Liver (tissue), 9 donors: ENCODE measurements around the gene TMEM38B. TPM values are rescaled to one million over a fixed set of nuclear protein-coding genes. Genes with fewer than 3 reads are reported as not detected.

Experiments
- DNase-seq: peaks from one replicate; pipeline ENCODE4 v3.0.0-alpha.2; 2017; ENCODE audit warnings: low spot score
- H3K27ac ChIP-seq, 2 donors: one replicate each; pipeline ENCODE4 v1.7.0; 2013; ENCODE audit warnings: inconsistent platforms in 2 of 2, low read length in 2 of 2, control low read depth in 1 of 2, low read depth in 1 of 2, mild to moderate bottlenecking in 1 of 2
- H3K27me3 ChIP-seq, 4 donors: one replicate each; pipeline versions ENCODE4 v1.6.1 to v1.7.0; 2013; ENCODE audit warnings: low read length in 3 of 4, inconsistent platforms in 1 of 4, mild to moderate bottlenecking in 1 of 4, moderate library complexity in 1 of 4; ENCODE audit not compliant: control insufficient read depth in 4 of 4, insufficient read depth in 4 of 4
- H3K36me3 ChIP-seq, 4 donors: one replicate each; pipeline versions ENCODE4 v1.6.1 to v1.7.0; 2013; ENCODE audit warnings: low read length in 3 of 4, mild to moderate bottlenecking in 3 of 4, low read depth in 1 of 4, moderate library complexity in 1 of 4; ENCODE audit not compliant: control insufficient read depth in 4 of 4, insufficient read depth in 3 of 4
- H3K4me1 ChIP-seq, 4 donors: one replicate each; pipeline versions ENCODE4 v1.6.1 to v1.7.0; 2013; ENCODE audit warnings: low read length in 3 of 4, mild to moderate bottlenecking in 3 of 4, moderate library complexity in 1 of 4; ENCODE audit not compliant: control insufficient read depth in 4 of 4, insufficient read depth in 4 of 4
- H3K4me3 ChIP-seq, 3 donors: one replicate each; pipeline versions ENCODE4 v1.6.1 to v1.7.0; 2013; ENCODE audit warnings: low read length in 3 of 3, control low read depth in 1 of 3, low read depth in 1 of 3, mild to moderate bottlenecking in 1 of 3
- H3K9ac ChIP-seq, 2 donors: one replicate each; pipeline ENCODE4 v1.7.0; 2013; ENCODE audit warnings: low read length in 2 of 2, mild to moderate bottlenecking in 2 of 2, moderate library complexity in 2 of 2, control low read depth in 1 of 2, low read depth in 1 of 2
- H3K9me3 ChIP-seq, 4 donors: one replicate each; pipeline versions ENCODE4 v1.6.1 to v1.7.0; 2013; ENCODE audit warnings: low read length in 3 of 4; ENCODE audit not compliant: control insufficient read depth in 4 of 4
- EGR1 ChIP-seq, 2 donors: IDR thresholded peaks; 2 replicates each; pipeline ENCODE4 v1.6.1; 2016 to 2018; ENCODE audit warnings: antibody characterized with exemption in 2 of 2, low read depth in 2 of 2
- FOXA1 ChIP-seq: IDR thresholded peaks from 2 replicates; pipeline ENCODE4 v1.6.1; 2016; ENCODE audit warnings: antibody characterized with exemption
- GABPA ChIP-seq, 2 donors: IDR thresholded peaks in 1 of 2; conservative IDR thresholded peaks in 1 of 2; 2 replicates each; pipeline ENCODE4 v1.6.1; 2016; ENCODE audit warnings: antibody characterized with exemption in 2 of 2, mild to moderate bottlenecking in 1 of 2, moderate library complexity in 1 of 2
- HNF4G ChIP-seq: IDR thresholded peaks from 2 replicates; pipeline ENCODE4 v1.6.1; 2016; ENCODE audit warnings: antibody characterized with exemption
- JUND ChIP-seq, 2 donors: IDR thresholded peaks; 2 replicates each; pipeline ENCODE4 v1.6.1; 2016; ENCODE audit warnings: antibody characterized with exemption in 2 of 2
- NR2F2 ChIP-seq: IDR thresholded peaks from 2 replicates; pipeline ENCODE4 v1.6.1; 2016; ENCODE audit warnings: antibody characterized with exemption
- RAD21 ChIP-seq, 2 donors: IDR thresholded peaks; 2 replicates each; pipeline ENCODE4 v1.6.1; 2016; ENCODE audit warnings: antibody characterized with exemption in 2 of 2, mild to moderate bottlenecking in 2 of 2
- RXRA ChIP-seq, 2 donors: IDR thresholded peaks; 2 replicates each; pipeline ENCODE4 v1.6.1; 2017 to 2018; ENCODE audit warnings: antibody characterized with exemption in 2 of 2, mild to moderate bottlenecking in 1 of 2
- YY1 ChIP-seq: IDR thresholded peaks from 2 replicates; pipeline ENCODE4 v1.6.1; 2016; ENCODE audit warnings: antibody characterized with exemption, mild to moderate bottlenecking
- WGBS: extraction: QIAGEN DNeasy Blood & Tissue Kit; methylation state at CpG from one replicate; pipeline ENCODE4 v1.1.7; 2013; 5-methylcytosine and 5-hydroxymethylcytosine counted together
- polyA plus RNA-seq, 2 donors: library from polyadenylated mRNA; stranded (reverse) in 1 of 2; unstranded in 1 of 2; fragments of 200-250 nt in 1 of 2; fragments of >200 nt in 1 of 2; fragmentation: Nextera tagmentation in 1 of 2; extraction: Ambion mirVana in 1 of 2; gene quantifications; one replicate each; pipeline versions ENCODE4 v1.2.1 to v1.2.3, GENCODE V29; 2013 to 2015
- total RNA-seq, 2 donors: library from RNA; depleted of rRNA; stranded (reverse); fragments of >200 nt; gene quantifications; one replicate each; pipeline ENCODE4 v1.2.3, GENCODE V29; 2014
- TF ChIP-seq, protein P1 (sequence below): fragments of 150-350 bp; IDR thresholded peaks from 2 replicates; pipeline ENCODE4 v1.5.1; 2017; ENCODE audit warnings: improper control_type of control experiment, low read depth, low read length; ENCODE audit not compliant: missing input control
- TF ChIP-seq, protein P2 (sequence below): IDR thresholded peaks from 2 replicates; pipeline ENCODE4 v1.6.1; 2016; ENCODE audit warnings: antibody characterized with exemption
- TF ChIP-seq, protein P3 (sequence below): IDR thresholded peaks from 2 replicates; pipeline ENCODE4 v1.6.1; 2016; ENCODE audit warnings: antibody characterized with exemption
- TF ChIP-seq, protein P4 (sequence below): IDR thresholded peaks from 2 replicates; pipeline ENCODE4 v1.6.1; 2016; ENCODE audit warnings: antibody characterized with exemption
- donor health status: healthy.
- donor health status: healthy.
- donor health status: healthy.
- donor health status: healthy.
- donor health status: healthy.

Gene TMEM38B
- total and polyA plus RNA-seq, 4 donors = 7.4 to 21.6 (median 9.2) TPM

DNA sequence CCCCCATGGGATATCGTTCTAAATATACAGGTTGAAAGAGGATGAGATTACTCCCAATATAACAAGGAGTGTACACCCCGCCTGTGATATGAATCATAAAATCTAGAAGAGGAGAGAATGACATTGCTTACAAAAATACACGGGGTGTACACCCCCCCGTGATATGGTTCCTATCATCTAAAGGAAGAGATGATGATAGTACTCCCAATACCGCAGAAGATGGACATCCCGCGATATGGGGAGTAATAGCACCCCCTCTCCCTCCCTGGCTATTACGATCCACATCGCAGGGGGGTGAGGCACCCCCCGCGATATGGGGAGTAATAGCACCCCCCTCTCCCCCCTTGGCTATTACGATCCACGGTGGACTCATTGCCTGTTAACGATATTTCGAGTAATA is 124.6 kb downstream of the TMEM38B start:
- WGBS = 79% methylated on average over 15 of the region's 15 CpGs
- Histone ChIP-seq H3K27ac (no peak overlapping the region), H3K36me3 (no peaks in the 10 kb centered on the region), H3K9ac (no peak overlapping the region), H3K4me3 (no peak overlapping the region), H3K27me3 (no peaks in the 10 kb centered on the region), H3K4me1 (no peaks in the 10 kb centered on the region), H3K9me3 (peaks cover 0 to 4% (median 1%) of the 10 kb centered on the region in 4 donors)
- TF ChIP-seq, protein P1, sequence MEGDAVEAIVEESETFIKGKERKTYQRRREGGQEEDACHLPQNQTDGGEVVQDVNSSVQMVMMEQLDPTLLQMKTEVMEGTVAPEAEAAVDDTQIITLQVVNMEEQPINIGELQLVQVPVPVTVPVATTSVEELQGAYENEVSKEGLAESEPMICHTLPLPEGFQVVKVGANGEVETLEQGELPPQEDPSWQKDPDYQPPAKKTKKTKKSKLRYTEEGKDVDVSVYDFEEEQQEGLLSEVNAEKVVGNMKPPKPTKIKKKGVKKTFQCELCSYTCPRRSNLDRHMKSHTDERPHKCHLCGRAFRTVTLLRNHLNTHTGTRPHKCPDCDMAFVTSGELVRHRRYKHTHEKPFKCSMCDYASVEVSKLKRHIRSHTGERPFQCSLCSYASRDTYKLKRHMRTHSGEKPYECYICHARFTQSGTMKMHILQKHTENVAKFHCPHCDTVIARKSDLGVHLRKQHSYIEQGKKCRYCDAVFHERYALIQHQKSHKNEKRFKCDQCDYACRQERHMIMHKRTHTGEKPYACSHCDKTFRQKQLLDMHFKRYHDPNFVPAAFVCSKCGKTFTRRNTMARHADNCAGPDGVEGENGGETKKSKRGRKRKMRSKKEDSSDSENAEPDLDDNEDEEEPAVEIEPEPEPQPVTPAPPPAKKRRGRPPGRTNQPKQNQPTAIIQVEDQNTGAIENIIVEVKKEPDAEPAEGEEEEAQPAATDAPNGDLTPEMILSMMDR = no peak
- no peak for TF ChIP-seq YY1
- TF ChIP-seq, protein P2, sequence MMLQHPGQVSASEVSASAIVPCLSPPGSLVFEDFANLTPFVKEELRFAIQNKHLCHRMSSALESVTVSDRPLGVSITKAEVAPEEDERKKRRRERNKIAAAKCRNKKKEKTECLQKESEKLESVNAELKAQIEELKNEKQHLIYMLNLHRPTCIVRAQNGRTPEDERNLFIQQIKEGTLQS = no peak
- no peak for DNase-seq

DNA sequence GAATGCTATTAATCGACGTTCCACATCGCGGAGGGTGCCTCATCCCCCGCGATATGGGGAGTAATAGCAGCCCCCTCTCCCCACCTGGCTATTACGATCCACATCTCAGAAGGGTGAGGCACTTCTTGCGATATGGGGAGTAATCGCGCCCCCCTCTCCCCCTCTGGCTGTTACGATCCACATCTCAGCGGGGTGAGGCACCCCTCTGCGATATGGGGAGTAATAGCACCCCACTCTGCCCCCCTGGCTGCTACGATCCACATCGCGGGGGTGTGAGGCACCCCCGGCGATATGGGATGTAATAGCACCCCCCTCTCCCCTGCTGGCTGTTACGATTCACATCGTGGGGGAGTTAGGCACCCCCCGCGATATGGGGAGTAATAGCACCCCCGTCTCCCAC is 128.5 kb downstream of the TMEM38B start:
- TF ChIP-seq RXRA (IDR thresholded peaks at IDR 0.05) = no peak
- TF ChIP-seq GABPA (IDR thresholded peaks at IDR 0.05 in 1 of 2, conservative IDR thresholded peaks at IDR 0.05 in 1 of 2) = no peak
- TF ChIP-seq YY1 = no peak
- TF ChIP-seq HNF4G = no peak
- TF ChIP-seq EGR1 (IDR thresholded peaks at IDR 0.05; ENCODE audit: low read depth in 2 of 2) = no peak
- TF ChIP-seq, protein P3, sequence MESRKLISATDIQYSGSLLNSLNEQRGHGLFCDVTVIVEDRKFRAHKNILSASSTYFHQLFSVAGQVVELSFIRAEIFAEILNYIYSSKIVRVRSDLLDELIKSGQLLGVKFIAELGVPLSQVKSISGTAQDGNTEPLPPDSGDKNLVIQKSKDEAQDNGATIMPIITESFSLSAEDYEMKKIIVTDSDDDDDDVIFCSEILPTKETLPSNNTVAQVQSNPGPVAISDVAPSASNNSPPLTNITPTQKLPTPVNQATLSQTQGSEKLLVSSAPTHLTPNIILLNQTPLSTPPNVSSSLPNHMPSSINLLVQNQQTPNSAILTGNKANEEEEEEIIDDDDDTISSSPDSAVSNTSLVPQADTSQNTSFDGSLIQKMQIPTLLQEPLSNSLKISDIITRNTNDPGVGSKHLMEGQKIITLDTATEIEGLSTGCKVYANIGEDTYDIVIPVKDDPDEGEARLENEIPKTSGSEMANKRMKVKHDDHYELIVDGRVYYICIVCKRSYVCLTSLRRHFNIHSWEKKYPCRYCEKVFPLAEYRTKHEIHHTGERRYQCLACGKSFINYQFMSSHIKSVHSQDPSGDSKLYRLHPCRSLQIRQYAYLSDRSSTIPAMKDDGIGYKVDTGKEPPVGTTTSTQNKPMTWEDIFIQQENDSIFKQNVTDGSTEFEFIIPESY = no peak
- TF ChIP-seq JUND (IDR thresholded peaks at IDR 0.05) = no peak
- TF ChIP-seq, protein P1 = no peak
- no peak for TF ChIP-seq NR2F2
- TF ChIP-seq, protein P2 = no peak
- no peak for TF ChIP-seq FOXA1
- TF ChIP-seq, protein P4, sequence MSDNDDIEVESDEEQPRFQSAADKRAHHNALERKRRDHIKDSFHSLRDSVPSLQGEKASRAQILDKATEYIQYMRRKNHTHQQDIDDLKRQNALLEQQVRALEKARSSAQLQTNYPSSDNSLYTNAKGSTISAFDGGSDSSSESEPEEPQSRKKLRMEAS = no peak
- TF ChIP-seq RAD21 (IDR thresholded peaks at IDR 0.05) = no peak
- H3K27me3 ChIP-seq = no peaks in the 10 kb centered on the region
- H3K4me3 ChIP-seq = no peak overlapping the region
- H3K9me3 ChIP-seq = peaks cover 0 to 4% (median 1%) of the 10 kb centered on the region in 4 donors
- H3K36me3 ChIP-seq = no peaks in the 10 kb centered on the region
- no peak overlapping the region for H3K9ac ChIP-seq
- no peak for DNase-seq
- no peaks in the 10 kb centered on the region for H3K4me1 ChIP-seq
- 73% methylated on average over 23 of the region's 23 CpGs for WGBS
- no peak overlapping the region for H3K27ac ChIP-seq

Other genes starting within 250 kb of the TMEM38B start
- 1 to 10 TPM; 2.8 to 3.6 TPM for gene FSD1L, start 246.5 kb upstream of the TMEM38B start, total RNA-seq
- gene FSD1L, start 246.5 kb upstream of the TMEM38B start, polyA plus RNA-seq = 1 to 10 TPM in 1 of 2 donors, under 1 TPM in 1; 0.38 to 1.0 TPM
- gene FKTN, start 136.4 kb upstream of the TMEM38B start, total RNA-seq = 1 to 10 TPM; 6.8 to 8.7 TPM
- 1 to 10 TPM; 2.0 to 2.1 TPM for gene FKTN, start 136.4 kb upstream of the TMEM38B start, polyA plus RNA-seq
- gene TAL2, start 32.1 kb upstream of the TMEM38B start, total RNA-seq = under 1 TPM in 1 of 2 donors, not detected in 1; 0.19 TPM
- gene TAL2, start 32.1 kb upstream of the TMEM38B start, polyA plus RNA-seq = under 1 TPM in 1 of 2 donors, not detected in 1; 0.20 TPM